SIG-M5 treated with dmso at 0.1 percent for 504 hours (cell line): ENCODE data around the gene CISH.
A peak's percentile ranks its signal among the peaks of the same experiment; 100 is the strongest.

Experiments used
- DNase-seq: peaks from one replicate; lab custom pipeline; 2025; ENCODE audit not compliant: unreplicated experiment; lab: John Stamatoyannopoulos, UW

Gene CISH

GRCh38 chr3:50600141-50600753 is 11.3 kb downstream of the CISH start:
- DNase-seq: no peak

DNA sequence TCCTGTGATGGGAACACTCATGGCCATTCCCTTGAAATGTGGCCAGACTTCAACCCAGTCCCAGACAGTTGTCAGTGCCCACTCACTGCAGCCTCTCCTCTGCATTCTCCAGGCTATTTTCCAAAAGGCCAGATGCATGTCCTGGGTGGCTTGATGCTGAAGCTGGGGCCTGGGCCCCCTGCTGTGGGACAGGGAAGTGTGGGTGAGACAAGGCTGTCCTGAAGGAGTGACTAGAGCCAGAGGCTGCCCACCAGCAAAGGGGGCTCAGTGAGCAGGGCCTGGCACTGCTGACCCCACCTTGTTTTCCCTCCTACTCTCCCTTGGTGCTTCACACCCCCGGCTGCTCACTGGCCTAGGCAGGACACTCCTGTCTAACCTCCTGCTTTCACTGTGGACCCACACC is 11.9 kb downstream of the CISH start:
- no peak for DNase-seq

- DNase-seq: no peak
These were observed 12.4 kb downstream of the CISH start for GRCh38 chr3:50599115-50599715.

DNA sequence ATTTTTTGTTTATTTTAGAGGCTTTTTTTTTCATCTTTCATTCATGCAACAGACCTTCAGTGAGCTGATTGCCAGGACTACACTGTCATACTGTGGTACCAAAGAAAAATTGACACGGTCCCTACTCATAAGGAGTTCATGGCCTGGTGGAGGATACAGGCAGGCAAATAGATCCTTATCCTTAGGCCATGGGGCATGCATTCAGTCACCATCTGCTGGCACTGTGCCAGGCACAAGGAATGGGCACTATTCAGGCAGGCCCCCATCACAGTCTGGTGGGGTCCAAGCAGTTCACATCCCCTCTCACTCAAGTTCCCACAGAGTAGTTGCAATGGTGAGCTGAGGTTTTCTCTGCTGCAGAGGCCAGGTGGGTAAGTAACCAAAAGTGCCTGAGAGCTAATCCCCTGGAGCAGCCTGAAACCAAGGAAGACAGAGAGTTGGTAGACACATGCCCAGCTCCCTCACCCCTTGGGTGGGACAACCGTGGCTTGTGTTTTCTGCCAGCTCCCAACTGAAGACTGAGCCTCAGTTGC is 17.3 kb downstream of the CISH start:
- DNase-seq: no peak

DNA sequence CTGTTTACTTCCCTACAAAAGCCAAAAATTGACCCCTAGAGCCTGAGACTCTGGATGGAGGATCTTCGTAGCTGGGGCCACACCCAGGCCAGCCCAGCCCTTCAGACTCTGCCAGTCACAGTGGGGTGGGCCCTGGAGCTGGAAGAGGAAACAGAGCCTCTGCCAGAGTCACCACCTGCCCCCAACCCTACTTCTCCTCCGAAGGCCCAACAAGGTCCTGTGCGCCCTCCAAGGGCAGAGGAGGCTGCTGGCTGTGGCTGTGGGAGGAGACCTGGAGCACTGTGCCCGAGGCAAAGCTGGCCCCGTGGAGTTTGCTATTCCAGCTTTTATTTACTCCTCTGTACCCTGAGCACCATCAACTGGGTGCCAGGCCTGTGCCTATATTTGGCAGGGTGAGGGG is 19.0 kb downstream of the CISH start:
- DNase-seq: peak; percentile 79

DNA sequence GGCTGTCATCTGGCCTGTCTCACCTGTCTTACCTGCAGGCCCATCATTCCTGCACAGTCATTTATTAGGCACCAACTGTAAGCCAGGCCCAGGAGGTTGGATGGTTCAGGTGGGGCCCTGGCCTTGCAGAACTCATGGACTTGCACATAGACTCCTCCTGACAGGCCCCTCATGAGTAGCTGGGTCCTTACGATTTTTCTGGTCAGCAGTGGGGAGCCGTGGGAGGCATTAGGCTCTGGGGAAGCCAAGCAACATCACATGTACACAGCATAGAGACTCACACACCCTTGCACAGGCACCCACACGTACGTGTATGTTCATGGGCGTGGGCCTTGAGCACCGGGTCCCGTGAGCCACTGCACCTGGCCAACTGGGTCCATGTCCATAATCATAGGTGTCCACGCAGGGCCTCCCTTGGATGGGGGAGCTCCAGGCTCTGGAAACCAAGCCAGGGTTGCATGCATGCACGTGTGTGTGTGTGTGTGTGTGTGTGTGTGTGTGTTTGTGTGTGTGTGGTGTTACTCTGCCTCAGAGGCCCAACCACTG is 20.3 kb downstream of the CISH start:
- DNase-seq: no peak

DNA sequence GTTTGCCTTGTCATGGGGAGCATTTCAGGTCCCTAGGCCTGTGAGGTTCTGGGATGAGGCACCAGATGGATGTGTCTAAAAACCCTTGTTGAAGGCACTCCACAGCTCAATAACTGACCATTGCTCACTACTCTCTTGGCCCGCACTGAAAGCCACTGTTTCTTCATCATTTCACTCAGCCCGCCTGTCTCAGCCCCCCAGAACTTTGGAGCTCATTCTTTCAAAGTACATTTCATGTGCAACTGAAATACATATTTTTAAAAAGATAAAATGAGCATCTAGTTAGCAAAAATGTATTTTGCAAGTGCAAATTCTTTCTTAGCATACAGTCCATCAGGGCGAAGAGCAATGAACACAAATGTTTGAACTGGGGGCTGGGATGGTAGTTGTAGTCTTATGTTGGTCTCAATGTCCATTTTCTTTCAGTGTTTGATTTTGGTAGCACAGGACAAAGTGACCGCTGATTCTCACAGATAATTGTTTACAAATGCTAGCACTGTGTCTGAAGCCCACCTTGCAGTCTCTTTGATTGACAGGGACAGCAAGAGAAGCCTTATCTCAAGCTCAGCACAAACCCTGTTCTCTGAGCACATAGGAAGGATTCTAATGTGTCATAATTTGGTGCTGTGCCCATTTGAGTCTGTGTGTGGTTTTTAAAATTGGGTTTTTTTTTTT is 22.7 kb downstream of the CISH start:
- DNase-seq: no peak

DNA sequence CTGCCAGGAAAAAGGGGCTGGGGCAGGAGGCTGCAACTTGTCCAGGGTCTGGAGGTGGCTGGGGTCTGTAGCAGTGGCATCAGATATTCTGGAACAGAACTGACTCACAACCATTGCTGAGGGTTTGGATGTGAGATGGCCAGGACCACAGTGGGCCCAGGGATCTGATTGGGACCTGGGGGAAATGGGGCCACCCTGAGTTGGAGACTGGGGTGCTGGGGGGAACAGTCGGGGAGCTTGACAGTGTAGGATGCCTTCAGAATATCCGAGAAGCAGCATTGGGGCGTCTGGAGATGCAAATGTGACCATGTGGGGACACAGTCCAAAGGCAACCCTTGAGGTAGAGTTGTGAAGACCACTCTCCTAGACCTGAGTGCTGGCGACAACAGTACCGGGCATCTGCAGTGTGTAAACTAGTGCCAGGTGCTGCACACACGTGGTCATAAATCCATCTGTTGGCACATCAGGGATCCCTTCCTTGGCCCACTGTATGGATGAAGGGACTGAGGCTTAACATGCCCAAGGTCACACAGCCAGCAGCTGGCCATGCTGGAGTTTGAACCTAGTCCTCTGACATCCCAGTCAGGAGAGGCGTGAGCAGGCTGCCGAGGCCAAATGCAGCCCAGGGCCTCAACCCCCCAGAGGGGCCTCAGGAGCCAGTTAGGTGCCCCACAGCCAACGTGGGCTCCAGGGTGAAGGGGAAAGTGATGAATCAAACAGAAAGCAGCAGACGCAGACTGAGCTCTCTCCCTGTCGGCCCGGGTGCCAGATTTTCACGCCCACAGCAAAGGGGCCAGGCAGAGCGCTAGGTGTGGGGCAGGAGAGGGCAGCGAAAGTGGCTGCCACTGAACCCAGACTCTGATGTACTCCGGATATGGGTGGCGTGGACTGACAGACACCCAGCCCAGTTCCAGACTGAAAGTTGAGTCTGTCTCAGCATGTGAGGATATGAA is 23.5 kb downstream of the CISH start:
- no peak for DNase-seq

DNA sequence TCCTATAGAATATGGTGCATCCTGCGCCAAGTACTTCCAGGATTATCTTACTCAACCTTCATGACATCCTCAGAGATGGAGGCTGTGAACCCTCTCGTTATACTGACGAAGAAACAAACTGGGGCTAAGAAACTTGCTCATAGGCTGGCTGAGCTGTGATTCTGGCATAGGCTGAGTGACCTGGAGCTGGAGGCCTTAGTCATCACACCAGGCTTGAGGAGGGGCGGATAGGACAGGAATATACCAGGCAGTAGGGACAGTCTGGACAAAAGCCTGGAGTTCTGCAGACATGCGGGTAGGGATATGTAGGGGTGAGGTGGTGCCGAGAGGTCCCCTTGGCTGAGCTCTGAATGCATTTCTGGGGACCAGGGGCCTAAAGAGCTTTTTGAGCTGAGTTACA is 24.2 kb downstream of the CISH start:
- no peak for DNase-seq

- no peak for DNase-seq
These were observed 24.9 kb downstream of the CISH start for GRCh38 chr3:50586763-50587070.

DNA sequence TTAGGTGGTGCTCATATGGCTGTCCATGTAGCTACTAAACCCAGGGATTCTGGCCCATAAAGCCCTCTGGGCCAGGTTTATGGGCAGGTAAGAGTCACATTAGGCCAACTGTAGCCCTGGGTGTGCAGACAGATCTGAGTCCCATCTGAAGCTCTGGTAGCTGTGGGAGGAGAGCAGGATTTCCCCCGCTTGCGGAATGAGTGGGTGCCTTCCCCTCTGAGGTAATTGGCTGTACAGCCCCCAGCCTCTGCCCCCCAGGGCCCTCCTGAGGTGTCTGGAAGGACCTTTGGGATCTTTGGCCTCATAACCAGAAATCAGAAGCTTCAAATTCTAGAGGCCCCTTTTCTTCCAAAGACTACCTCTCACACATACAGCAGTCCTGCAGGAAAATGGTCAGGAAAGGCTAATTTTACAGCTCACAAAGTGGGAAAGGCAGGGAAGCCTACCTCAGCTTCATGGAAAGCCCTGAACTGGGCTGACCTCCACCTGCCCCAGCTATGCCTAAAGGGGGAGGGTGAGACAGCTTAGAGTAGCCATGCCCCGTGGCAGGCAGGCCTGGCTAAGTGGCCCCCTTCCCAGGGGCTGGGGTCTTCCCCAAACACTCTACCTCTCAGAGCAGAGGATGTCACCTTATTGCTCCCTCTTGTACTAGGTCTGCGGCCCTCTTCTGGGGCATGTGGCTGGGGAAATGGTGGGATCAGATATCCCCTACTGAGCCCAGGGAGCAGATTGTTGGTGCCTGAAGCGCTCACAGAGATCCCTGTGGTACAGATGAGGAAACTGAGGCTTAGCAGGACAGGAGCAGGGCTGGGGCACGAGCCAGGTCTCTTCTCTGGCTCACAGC is 25.4 kb downstream of the CISH start:
- DNase-seq: no peak

GRCh38 chr3:50584391-50584790 is 27.2 kb downstream of the CISH start:
- no peak for DNase-seq

DNA sequence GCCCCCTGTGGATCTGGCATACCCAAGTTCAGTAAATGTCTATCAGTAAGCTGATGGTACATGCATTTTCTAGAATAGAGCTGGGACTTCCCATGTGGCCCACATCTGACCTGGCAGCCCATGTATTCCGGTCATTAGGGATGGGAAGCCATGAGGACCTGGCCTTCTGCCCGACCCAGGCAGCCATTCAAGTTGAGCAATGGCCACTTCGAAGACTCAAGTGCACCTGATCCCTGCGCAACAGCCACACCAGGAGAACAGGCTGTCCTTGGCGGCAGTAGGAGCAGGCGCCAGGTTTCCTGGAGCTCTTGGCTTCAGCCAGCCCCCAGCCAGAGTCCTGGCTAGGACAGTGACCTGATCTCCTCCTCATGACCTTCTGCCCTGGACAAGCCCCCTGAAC is 27.7 kb downstream of the CISH start:
- no peak for DNase-seq

DNA sequence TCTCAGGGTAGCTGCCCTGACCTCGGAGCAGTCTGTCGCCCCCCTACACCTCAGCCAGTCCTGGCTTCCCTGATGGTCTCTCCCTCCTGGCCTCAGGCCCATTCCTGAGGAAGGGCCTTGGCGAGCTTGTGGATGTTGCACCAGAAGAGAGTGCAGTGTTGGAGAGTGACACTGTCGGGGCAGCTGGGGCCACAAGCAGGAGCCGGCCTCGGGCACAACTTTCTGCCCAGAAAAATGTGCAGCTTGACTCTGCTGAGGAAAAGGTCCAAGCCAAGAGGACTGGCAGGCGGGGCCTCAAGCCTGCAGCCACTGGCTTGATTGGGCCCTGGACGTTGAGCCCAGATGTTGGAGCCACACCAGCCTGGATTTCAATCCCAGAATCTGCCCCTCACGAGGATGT is 29.5 kb downstream of the CISH start:
- DNase-seq: no peak

DNA sequence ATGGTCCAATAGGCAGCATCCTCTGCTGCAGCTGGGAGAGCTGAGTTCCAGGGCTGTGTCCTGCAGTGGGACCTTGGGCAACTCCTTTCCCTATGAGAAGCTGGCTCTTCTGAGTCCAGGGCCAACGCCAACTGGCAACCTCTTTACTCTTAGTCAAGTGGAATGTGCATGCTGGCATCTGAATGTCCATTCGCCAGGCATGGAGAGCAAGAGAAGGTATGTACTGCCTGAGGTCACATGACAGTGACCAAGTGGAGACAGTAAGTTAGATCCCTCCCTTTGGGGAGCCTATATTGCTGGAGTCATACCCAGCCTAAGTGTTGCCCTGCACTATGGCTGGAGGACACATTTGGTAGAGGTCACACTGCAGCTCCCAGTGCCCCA is 30.1 kb downstream of the CISH start:
- DNase-seq: no peak

- no peak for DNase-seq
These were observed 30.7 kb downstream of the CISH start for GRCh38 chr3:50580683-50581458.

DNA sequence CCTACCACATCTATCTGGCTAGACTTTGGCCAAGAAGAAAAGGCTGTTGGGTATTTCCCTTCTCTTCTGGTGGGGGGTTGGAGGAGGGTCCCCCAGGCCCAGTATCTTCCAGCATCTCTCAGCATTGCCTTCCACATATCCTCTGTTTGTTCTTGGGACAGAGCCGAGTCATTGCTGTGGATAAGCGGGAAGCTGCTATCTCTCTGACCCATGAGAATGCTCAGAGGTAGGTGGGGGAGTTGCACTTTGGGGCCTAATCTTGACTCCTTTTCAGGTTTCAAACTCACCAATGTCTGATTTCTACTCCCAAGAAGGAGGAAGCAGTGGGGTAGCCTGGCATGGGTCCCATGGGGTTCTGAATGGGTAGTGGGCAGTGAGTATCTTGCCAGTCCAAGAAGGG is 34.2 kb downstream of the CISH start:
- DNase-seq: no peak

DNA sequence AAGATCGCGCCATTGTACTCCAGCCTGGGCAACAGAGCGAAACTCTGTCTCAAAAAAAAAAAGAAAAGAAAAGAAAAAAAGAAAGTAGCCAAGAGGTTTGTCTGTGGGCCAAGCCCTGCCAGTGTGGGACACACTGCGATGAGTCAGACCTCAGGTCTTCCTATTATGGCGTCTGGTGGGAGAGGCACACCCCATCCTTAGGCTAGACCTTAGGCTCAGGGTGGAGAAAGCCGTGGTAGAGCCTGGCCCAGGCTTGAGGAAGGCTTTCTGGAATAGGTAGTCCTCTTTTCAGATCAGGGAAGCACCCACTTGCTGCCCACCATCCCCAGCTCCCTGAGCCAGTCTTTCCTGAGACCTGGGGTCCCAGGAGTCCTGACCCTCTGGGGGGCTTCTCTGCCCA is 36.2 kb downstream of the CISH start:
- DNase-seq: no peak

GRCh38 chr3:50574444-50574831 is 37.1 kb downstream of the CISH start:
- no peak for DNase-seq
